A549 (cell line): Measurements from ENCODE around the gene TSSK6. TPM values are rescaled to one million over a fixed set of nuclear protein-coding genes. Genes with fewer than 3 reads are reported as not detected.

ENCODE experiments used
- ATAC-seq, 2 experiments: fragments of 200-7000 bp in 1 of 2; fragments of >200 bp in 1 of 2; cut with Nextera tagmentation in 1 of 2; cut with Tn5 transposase in 1 of 2; 3 replicates each; pipeline versions ENCODE4 v1.8.0 to v1.9.1; 2018 to 2020; ENCODE audit warnings: mild to moderate bottlenecking in 1 of 2, moderate library complexity in 1 of 2
- CTCF ChIA-PET: fragments of 300-600 bp; sonication (Branson Sonifier 250); formaldehyde crosslinking; extraction: SDS; loops from one replicate; lab custom pipeline; 2021; ENCODE audit warnings: antibody characterized with exemption, inconsistent platforms; lab: Yijun Ruan, JAX
- POLR2A ChIA-PET: fragments of 350-600 bp; formaldehyde crosslinking; extraction: SDS; loops from one replicate; lab custom pipeline; 2021; ENCODE audit warnings: antibody characterized with exemption, inconsistent platforms; lab: Yijun Ruan, JAX
- DNase-seq, 2 experiments: peaks; one replicate each; pipeline versions ENCODE4 v3.0.0 to v3.0.0-alpha.2; 2011 to 2016; ENCODE audit warnings: low read depth in 1 of 2, low spot score in 1 of 2
- FAIRE-seq: peaks from 2 replicates; lab custom pipeline; 2011; peaks lifted over from hg19 to GRCh38; lab: Jason Lieb, UNC
- H3K27ac ChIP-seq, 2 experiments: fragments of >200 bp; sonication (Bioruptor Twin); formaldehyde crosslinking; 3 replicates each; pipeline ENCODE4 v1.5.1; 2016 to 2017
- H3K4me1 ChIP-seq: fragments of >200 bp; sonication (Bioruptor Twin); formaldehyde crosslinking; 3 replicates; pipeline ENCODE4 v1.6.1; 2016
- H3K4me2 ChIP-seq: fragments of >200 bp; sonication (Bioruptor Twin); formaldehyde crosslinking; 3 replicates; pipeline ENCODE4 v1.6.1; 2016
- H3K4me3 ChIP-seq: fragments of >200 bp; sonication (Bioruptor Twin); formaldehyde crosslinking; 3 replicates; pipeline ENCODE4 v1.5.1; 2016
- H3K9me3 ChIP-seq: fragments of >200 bp; sonication (Bioruptor Twin); formaldehyde crosslinking; 3 replicates; pipeline ENCODE4 v1.6.1; 2016
- CBX2 ChIP-seq: fragments of 200-600 bp; sonication (generic); IDR thresholded peaks from 2 replicates; pipeline ENCODE4 v1.6.1; 2016; ENCODE audit warnings: low read depth, mild to moderate bottlenecking, borderline replicate concordance
- CEBPB ChIP-seq, 2 experiments: fragments of >200 bp in 1 of 2; sonication (Bioruptor Twin) in 1 of 2; formaldehyde crosslinking in 1 of 2; IDR thresholded peaks; 2 replicates each; pipeline ENCODE4 v1.6.1; 2012 to 2016
- CHD4 ChIP-seq: fragments of 200-600 bp; sonication (generic); IDR thresholded peaks from 2 replicates; pipeline ENCODE4 v1.6.1; 2016; ENCODE audit warnings: antibody characterized with exemption, mild to moderate bottlenecking, borderline replicate concordance
- EHMT2 ChIP-seq: fragments of 200-600 bp; sonication (generic); IDR thresholded peaks from 2 replicates; pipeline ENCODE4 v1.6.1; 2016; ENCODE audit warnings: antibody characterized with exemption, low read depth, mild to moderate bottlenecking, moderate library complexity
- FOSB ChIP-seq: fragments of 250-450 bp; sonication (Bioruptor Pico); IDR thresholded peaks from 2 replicates; pipeline ENCODE4 v1.5.0; 2020; ENCODE audit warnings: mild to moderate bottlenecking, moderate library complexity
- HMGXB4 ChIP-seq: fragments of 250-450 bp; sonication (Bioruptor Pico); IDR thresholded peaks from 2 replicates; pipeline ENCODE4 v1.5.0; 2021; ENCODE audit warnings: mild to moderate bottlenecking, moderate library complexity, borderline replicate concordance
- HOXA7 ChIP-seq: fragments of 250-450 bp; sonication (Bioruptor Pico); IDR thresholded peaks from 2 replicates; pipeline ENCODE4 v1.5.0; 2020; ENCODE audit warnings: mild to moderate bottlenecking, moderate library complexity
- HOXB13 ChIP-seq: fragments of 250-450 bp; sonication (Bioruptor Pico); IDR thresholded peaks from 2 replicates; pipeline ENCODE4 v1.5.0; 2020; ENCODE audit warnings: low read depth, mild to moderate bottlenecking, moderate library complexity
- JUNB ChIP-seq: fragments of >200 bp; sonication (Bioruptor Twin); formaldehyde crosslinking; IDR thresholded peaks from 2 replicates; pipeline ENCODE4 v1.6.1; 2016
- MYC ChIP-seq: IDR thresholded peaks from 2 replicates; pipeline ENCODE4 v1.6.1; 2012; ENCODE audit warnings: mild to moderate bottlenecking, inconsistent platforms, low read length, improper control_type of control experiment, borderline replicate concordance
- NFE2L2 ChIP-seq: fragments of 150-350 bp; conservative IDR thresholded peaks from 2 replicates; pipeline ENCODE4 v1.6.1; 2014; ENCODE audit warnings: low read length
- NR3C1 ChIP-seq: fragments of >200 bp; sonication (Bioruptor Twin); formaldehyde crosslinking; IDR thresholded peaks from 3 replicates; pipeline ENCODE4 v1.6.1; 2017
- RNF2 ChIP-seq: fragments of 200-600 bp; sonication (generic); IDR thresholded peaks from 2 replicates; pipeline ENCODE4 v1.6.1; 2016; ENCODE audit warnings: low read depth, mild to moderate bottlenecking, antibody characterized with exemption, moderate library complexity, borderline replicate concordance
- SMC3 ChIP-seq: fragments of >200 bp; sonication (Bioruptor Twin); formaldehyde crosslinking; IDR thresholded peaks from 3 replicates; pipeline ENCODE4 v1.6.1; 2018; ENCODE audit warnings: inconsistent platforms
- SREBF2 ChIP-seq: fragments of 450-650 bp; IDR thresholded peaks from 2 replicates; pipeline ENCODE4 v1.6.1; 2014; ENCODE audit warnings: mild to moderate bottlenecking, moderate library complexity
- TFCP2L1 ChIP-seq: fragments of 250-450 bp; sonication (Bioruptor Pico); IDR thresholded peaks from 2 replicates; pipeline ENCODE4 v1.5.0; 2021; ENCODE audit warnings: mild to moderate bottlenecking
- TP53 ChIP-seq: fragments of 250-450 bp; sonication (Bioruptor Pico); IDR thresholded peaks from 2 replicates; pipeline ENCODE4 v1.5.0; 2021; ENCODE audit warnings: mild to moderate bottlenecking, moderate library complexity
- USF2 ChIP-seq: fragments of 450-650 bp; IDR thresholded peaks from 2 replicates; pipeline ENCODE4 v1.6.1; 2014; ENCODE audit warnings: antibody characterized with exemption
- ZFP36 ChIP-seq: fragments of 450-650 bp; IDR thresholded peaks from 2 replicates; pipeline ENCODE4 v1.6.1; 2014; ENCODE audit warnings: borderline replicate concordance; ENCODE audit not compliant: partially characterized antibody
- ZNF302 ChIP-seq: fragments of 250-450 bp; sonication (Bioruptor Pico); IDR thresholded peaks from 2 replicates; pipeline ENCODE4 v1.9.0; 2021; ENCODE audit warnings: inconsistent platforms, mild to moderate bottlenecking, moderate library complexity
- WGBS: methylation state at CpG from one replicate; pipeline ENCODE4 v1.1.6; 2017; ENCODE audit errors: missing lambda C conversion rate; 5-methylcytosine and 5-hydroxymethylcytosine counted together
- polyA plus RNA-seq, 4 experiments: library from polyadenylated mRNA; depleted of rRNA in 3 of 4; stranded (reverse); fragments of >200 nt; fragmentation: RNase III in 1 of 4; extraction: RNeasy Plus Mini Kit Qiagen cat#74134 plus additional on column Dnase treatment in 1 of 4; gene quantifications; 2 replicates in 3 of 4; 3 replicates in 1 of 4; pipeline ENCODE4 v1.2.3, GENCODE V29; 2011 to 2017
- TF ChIP-seq, protein P1 (sequence below): fragments of >200 bp; sonication (Bioruptor Twin); formaldehyde crosslinking; IDR thresholded peaks from 3 replicates; pipeline ENCODE4 v1.6.1; 2016
- TF ChIP-seq, protein P2 (sequence below): fragments of >200 bp; sonication (Bioruptor Twin); formaldehyde crosslinking; IDR thresholded peaks from 3 replicates; pipeline ENCODE4 v1.5.1; 2016
- TF ChIP-seq, protein P3 (sequence below): fragments of 150-350 bp; IDR thresholded peaks from 2 replicates; pipeline ENCODE4 v1.6.1; 2014; ENCODE audit warnings: low read depth, mild to moderate bottlenecking, low read length
- TF ChIP-seq, protein P4 (sequence below): IDR thresholded peaks from 2 replicates; pipeline ENCODE4 v1.6.1; 2012; ENCODE audit warnings: low read depth, borderline replicate concordance

Gene TSSK6
- polyA plus RNA-seq, 2 of the 4 experiments (the other 2 are of a cell fraction): 1.4 to 1.8 TPM

DNA sequence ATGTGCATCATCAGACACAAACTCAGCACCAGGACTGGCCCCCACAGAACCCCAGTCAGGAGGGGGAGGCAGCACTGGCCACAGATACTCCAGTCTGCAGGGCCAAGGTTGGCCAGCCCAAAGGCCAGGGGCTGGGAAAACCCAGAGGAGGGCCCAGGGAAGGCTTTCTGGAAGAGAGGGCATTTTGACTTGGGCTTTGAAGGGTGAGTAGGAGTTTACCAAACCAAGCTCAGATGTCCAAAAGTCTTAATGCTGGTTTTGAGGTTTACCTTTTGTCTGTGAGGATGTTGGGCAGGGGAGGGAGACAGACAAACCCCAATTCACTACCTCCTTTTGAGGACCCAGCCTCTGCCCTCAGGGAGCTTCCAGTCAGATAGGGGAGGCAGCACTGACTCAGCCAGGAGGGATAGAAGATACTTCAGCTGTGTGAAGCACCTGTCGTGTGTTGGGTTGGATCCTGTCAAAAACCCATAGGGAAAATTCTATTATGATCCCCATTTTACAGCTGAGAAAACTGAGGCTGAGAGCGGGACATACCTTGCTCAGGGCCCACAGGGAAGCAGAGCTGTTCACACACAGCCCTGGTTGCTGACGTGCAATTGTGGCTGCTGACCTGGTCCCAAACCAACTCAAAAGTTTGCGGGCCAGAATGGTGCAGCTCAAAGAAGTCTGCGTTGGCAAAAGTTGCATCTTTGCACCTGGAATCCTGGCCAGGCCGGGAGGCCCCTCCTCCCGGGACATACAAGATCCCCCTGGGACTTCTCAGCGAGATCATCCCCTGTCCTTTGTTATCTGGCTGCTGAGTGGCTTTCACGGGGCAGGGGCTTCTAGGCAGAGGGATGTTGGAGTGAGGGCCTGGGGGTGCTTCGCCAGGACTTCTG, 35.9 kb upstream of the TSSK6 start:
- ChIA-PET POLR2A (no interaction called here), CTCF (interaction anchor here (0.6 to 12.3 kb wide), 7 partner anchors 8 to 268 kb away, joined by 3 to 79 read pairs (median 4); partner anchors contain the start of genes GMIP and YJEFN3)
- Histone ChIP-seq H3K9me3 (no peaks in the 10 kb centered on the region), H3K27ac (no peak overlapping the region), H3K4me3 (no peak overlapping the region), H3K4me2 (no peak overlapping the region), H3K4me1 (no peaks in the 10 kb centered on the region)
- no peak for TF ChIP-seq USF2
- TF ChIP-seq RNF2: no peak
- no peak for TF ChIP-seq SMC3
- no peak for TF ChIP-seq CBX2
- TF ChIP-seq ZFP36: no peak
- TF ChIP-seq SREBF2: no peak
- TF ChIP-seq, protein P1, sequence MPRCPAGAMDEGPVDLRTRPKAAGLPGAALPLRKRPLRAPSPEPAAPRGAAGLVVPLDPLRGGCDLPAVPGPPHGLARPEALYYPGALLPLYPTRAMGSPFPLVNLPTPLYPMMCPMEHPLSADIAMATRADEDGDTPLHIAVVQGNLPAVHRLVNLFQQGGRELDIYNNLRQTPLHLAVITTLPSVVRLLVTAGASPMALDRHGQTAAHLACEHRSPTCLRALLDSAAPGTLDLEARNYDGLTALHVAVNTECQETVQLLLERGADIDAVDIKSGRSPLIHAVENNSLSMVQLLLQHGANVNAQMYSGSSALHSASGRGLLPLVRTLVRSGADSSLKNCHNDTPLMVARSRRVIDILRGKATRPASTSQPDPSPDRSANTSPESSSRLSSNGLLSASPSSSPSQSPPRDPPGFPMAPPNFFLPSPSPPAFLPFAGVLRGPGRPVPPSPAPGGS: no peak
- WGBS: 74% methylated on average over 6 of the region's 10 CpGs
- FAIRE-seq: no peak
- ATAC-seq: no peak
- DNase-seq: no peak

DNA sequence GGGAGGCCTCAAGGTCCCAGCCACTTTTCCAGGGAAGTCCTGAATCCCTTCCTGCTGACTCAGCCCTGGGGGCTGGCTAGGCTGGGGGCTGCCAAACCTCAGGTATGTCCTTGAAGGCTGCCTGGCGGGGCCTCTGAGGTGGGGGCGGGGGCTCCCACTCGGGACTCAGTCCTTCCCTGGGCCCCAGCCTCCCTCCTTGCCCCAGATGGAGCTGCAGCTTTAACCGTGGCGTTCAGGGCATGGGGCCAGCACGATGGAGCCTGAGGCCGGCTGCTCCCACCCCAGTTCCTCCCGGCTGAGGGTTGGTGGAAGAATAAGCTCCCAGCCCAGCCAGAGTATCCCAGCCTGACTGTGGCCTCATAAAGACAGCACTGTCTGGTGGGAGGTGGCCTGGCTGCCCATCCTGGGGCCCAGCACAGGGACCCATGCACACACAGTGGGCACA, 35.2 kb upstream of the TSSK6 start:
- no peak overlapping the region for H3K4me2 ChIP-seq
- CTCF ChIA-PET: interaction anchor here (2.8 to 12.3 kb wide), 2 partner anchors 20 to 93 kb away, joined by 10 to 79 read pairs; partner anchors contain the start of genes GMIP and YJEFN3
- H3K4me1 ChIP-seq: no peaks in the 10 kb centered on the region
- TF ChIP-seq SMC3 (no peak), CEBPB (IDR thresholded peaks at IDR 0.05) (no peak), FOSB (no peak), HOXB13 (CRISPR knock-in tag) (no peak)
- no peaks in the 10 kb centered on the region for H3K9me3 ChIP-seq
- POLR2A ChIA-PET: no interaction called here
- H3K4me3 ChIP-seq: no peak overlapping the region
- no peak for FAIRE-seq
- WGBS: no CpG with 5 or more reads among the region's 8 CpGs
- no peak for ATAC-seq
- H3K27ac ChIP-seq: no peak overlapping the region
- no peak for DNase-seq

DNA sequence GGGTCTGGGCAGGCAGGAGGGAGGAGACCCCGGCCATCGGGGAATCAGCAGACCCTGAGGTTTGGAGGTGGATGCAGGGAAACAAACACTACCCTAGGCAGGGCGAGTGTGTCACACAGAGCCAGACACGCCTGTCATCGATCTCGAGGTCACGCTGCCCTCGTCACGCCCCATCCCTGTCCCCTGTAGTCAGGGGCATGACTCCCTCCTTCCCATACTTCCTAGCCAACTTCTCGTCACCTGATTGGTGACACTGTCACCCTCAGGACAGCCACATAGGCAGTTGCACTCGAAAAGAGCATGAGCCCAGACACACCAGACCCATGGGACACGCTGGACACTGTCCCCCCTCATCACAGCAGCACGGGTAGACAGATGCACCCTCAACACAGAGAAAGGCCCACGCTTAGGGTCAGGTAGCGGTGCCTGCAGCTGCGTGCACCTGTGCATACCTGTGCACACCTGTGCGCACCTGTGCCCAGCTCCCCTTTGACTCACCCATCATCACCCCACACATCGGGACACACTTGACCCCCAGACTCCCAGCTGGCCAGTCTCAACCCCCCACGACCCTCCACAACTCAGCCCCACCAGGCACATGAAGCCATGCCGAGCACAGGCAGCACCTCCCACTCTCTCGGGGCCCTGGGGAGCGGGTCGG, 34.6 kb upstream of the TSSK6 start:
- Histone ChIP-seq H3K9me3 (no peaks in the 10 kb centered on the region), H3K4me1 (no peaks in the 10 kb centered on the region), H3K27ac (no peak overlapping the region), H3K4me3 (no peak overlapping the region), H3K4me2 (no peak overlapping the region)
- no peak for FAIRE-seq
- ChIA-PET CTCF (interaction anchor here (2.8 to 12.3 kb wide), 2 partner anchors 20 to 94 kb away, joined by 10 to 79 read pairs; partner anchors contain the start of genes GMIP and YJEFN3), POLR2A (no interaction called here)
- no peak for ATAC-seq
- DNase-seq: no peak
- WGBS: 51% methylated on average over 17 of the region's 23 CpGs
- TF ChIP-seq ZNF302 (CRISPR knock-in tag) (no peak), TFCP2L1 (CRISPR knock-in tag) (no peak), MYC (no peak), HOXA7 (CRISPR knock-in tag) (no peak), NR3C1 (no peak), TP53 (CRISPR knock-in tag) (no peak), EHMT2 (no peak), JUNB (no peak), NFE2L2 (no peak), HMGXB4 (CRISPR knock-in tag) (no peak), CHD4 (no peak)
- TF ChIP-seq, protein P2, sequence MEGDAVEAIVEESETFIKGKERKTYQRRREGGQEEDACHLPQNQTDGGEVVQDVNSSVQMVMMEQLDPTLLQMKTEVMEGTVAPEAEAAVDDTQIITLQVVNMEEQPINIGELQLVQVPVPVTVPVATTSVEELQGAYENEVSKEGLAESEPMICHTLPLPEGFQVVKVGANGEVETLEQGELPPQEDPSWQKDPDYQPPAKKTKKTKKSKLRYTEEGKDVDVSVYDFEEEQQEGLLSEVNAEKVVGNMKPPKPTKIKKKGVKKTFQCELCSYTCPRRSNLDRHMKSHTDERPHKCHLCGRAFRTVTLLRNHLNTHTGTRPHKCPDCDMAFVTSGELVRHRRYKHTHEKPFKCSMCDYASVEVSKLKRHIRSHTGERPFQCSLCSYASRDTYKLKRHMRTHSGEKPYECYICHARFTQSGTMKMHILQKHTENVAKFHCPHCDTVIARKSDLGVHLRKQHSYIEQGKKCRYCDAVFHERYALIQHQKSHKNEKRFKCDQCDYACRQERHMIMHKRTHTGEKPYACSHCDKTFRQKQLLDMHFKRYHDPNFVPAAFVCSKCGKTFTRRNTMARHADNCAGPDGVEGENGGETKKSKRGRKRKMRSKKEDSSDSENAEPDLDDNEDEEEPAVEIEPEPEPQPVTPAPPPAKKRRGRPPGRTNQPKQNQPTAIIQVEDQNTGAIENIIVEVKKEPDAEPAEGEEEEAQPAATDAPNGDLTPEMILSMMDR: no peak
- TF ChIP-seq, protein P3, sequence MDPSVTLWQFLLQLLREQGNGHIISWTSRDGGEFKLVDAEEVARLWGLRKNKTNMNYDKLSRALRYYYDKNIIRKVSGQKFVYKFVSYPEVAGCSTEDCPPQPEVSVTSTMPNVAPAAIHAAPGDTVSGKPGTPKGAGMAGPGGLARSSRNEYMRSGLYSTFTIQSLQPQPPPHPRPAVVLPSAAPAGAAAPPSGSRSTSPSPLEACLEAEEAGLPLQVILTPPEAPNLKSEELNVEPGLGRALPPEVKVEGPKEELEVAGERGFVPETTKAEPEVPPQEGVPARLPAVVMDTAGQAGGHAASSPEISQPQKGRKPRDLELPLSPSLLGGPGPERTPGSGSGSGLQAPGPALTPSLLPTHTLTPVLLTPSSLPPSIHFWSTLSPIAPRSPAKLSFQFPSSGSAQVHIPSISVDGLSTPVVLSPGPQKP: no peak
- TF ChIP-seq, protein P4, sequence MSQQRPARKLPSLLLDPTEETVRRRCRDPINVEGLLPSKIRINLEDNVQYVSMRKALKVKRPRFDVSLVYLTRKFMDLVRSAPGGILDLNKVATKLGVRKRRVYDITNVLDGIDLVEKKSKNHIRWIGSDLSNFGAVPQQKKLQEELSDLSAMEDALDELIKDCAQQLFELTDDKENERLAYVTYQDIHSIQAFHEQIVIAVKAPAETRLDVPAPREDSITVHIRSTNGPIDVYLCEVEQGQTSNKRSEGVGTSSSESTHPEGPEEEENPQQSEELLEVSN: no peak
